Panc1 (cell line): ENCODE results near the gene RABL6. TPM values are rescaled to one million over a fixed set of nuclear protein-coding genes. Genes with fewer than 3 reads are reported as not detected.

ENCODE experiments used
- ATAC-seq: fragments of 200-7000 bp; cut with Tn5 transposase; 2 replicates; pipeline ENCODE4 v1.9.1; 2020; ENCODE audit warnings: mild to moderate bottlenecking, moderate library complexity
- BruUV-seq: library from RNA; stranded (reverse); fragments of 400-500 nt; replicated peaks from 2 replicates; lab custom pipeline; 2021; lab: Mats Ljungman, UMichigan
- CTCF ChIA-PET: fragments of 300-600 bp; sonication (Branson Sonifier 250); formaldehyde crosslinking; loops from one replicate; lab custom pipeline; 2022; ENCODE audit warnings: antibody characterized with exemption; lab: Charles Lee
- POLR2A ChIA-PET: fragments of 300-600 bp; sonication (Branson Sonifier 250); formaldehyde crosslinking; loops from one replicate; lab custom pipeline; 2022; ENCODE audit warnings: antibody characterized with exemption; lab: Charles Lee
- DNase-seq: peaks from one replicate; pipeline ENCODE4 v3.0.0-alpha.2; 2010; ENCODE audit warnings: low read depth, low spot score
- H3K27ac ChIP-seq: 2 replicates; pipeline ENCODE4 v1.5.1; 2011; ENCODE audit warnings: mild to moderate bottlenecking, low read length, inconsistent platforms
- H3K27me3 ChIP-seq: fragments of 200-500 bp; sonication (Bioruptor generic); 2 replicates; pipeline ENCODE4 v1.6.0; 2014; ENCODE audit warnings: low read length, inconsistent platforms; ENCODE audit not compliant: control insufficient read depth, insufficient read depth
- H3K36me3 ChIP-seq: fragments of 200-500 bp; sonication (Bioruptor generic); 2 replicates; pipeline ENCODE4 v1.5.1; 2014; ENCODE audit warnings: inconsistent platforms, mild to moderate bottlenecking, low read length, moderate library complexity; ENCODE audit not compliant: control insufficient read depth, insufficient read depth
- H3K4me1 ChIP-seq: 2 replicates; pipeline ENCODE4 v1.5.1; 2011; ENCODE audit warnings: inconsistent platforms, mild to moderate bottlenecking, low read length, moderate library complexity; ENCODE audit not compliant: control insufficient read depth, insufficient read depth
- H3K4me3 ChIP-seq, 2 experiments: 2 replicates each; pipeline ENCODE4 v1.5.1; 2011 to 2012; ENCODE audit warnings: low read depth in 2 of 2, low read length in 2 of 2, mild to moderate bottlenecking in 2 of 2, inconsistent platforms in 1 of 2, moderate library complexity in 1 of 2
- H3K9me3 ChIP-seq: fragments of 200-500 bp; sonication (Bioruptor generic); 2 replicates; pipeline ENCODE4 v1.5.1; 2014; ENCODE audit warnings: low read depth, mild to moderate bottlenecking, inconsistent platforms, low read length, moderate library complexity; ENCODE audit not compliant: control insufficient read depth, insufficient read depth
- CTCF ChIP-seq: fragments of 450-650 bp; IDR thresholded peaks from 2 replicates; pipeline ENCODE4 v1.5.1; 2017; ENCODE audit warnings: mild to moderate bottlenecking
- POLR2AphosphoS5 ChIP-seq: IDR thresholded peaks from 2 replicates; pipeline ENCODE4 v1.6.1; 2012; ENCODE audit warnings: mild to moderate bottlenecking, low read depth, low read length, moderate library complexity
- REST ChIP-seq, 2 experiments: IDR thresholded peaks; 2 replicates each; pipeline ENCODE4 v1.6.1; 2011 to 2012; ENCODE audit warnings: low read depth in 2 of 2, control low read depth in 1 of 2, low read length in 1 of 2, mild to moderate bottlenecking in 1 of 2, moderate library complexity in 1 of 2; ENCODE audit not compliant: insufficient read depth in 1 of 2
- SIN3A ChIP-seq: IDR thresholded peaks from 2 replicates; pipeline ENCODE4 v1.6.1; 2012; ENCODE audit warnings: low read depth, mild to moderate bottlenecking, low read length, moderate library complexity, borderline replicate concordance; ENCODE audit not compliant: insufficient read depth
- TCF7L2 ChIP-seq: IDR thresholded peaks from 2 replicates; pipeline ENCODE4 v1.6.1; 2011; ENCODE audit warnings: mild to moderate bottlenecking, low read depth, low read length, inconsistent platforms
- in situ Hi-C: cut with HindIII; loops from 2 replicates; pipeline ENCODE4 v1.10.0; 2016; ENCODE audit warnings: low sequenced_read_pairs, low pct_unique_long_range_greater_than_20kb
- intact Hi-C: fragments of 100-400 bp; cut with micrococcal nuclease; formaldehyde crosslinking; loops from one replicate; pipeline ENCODE4 v1.10.0; 2022; ENCODE audit not compliant: unreplicated experiment
- total RNA-seq: library from RNA; stranded (reverse); gene quantifications from one replicate; pipeline ENCODE4 v1.2.1, GENCODE V29; 2021; ENCODE audit not compliant: unreplicated experiment

Gene RABL6
- total RNA-seq, 1 experiment from 2014 or later: 106 TPM

GRCh38 chr9:136845465-136846260, 37.9 kb downstream of the RABL6 start:
- H3K27ac ChIP-seq: no peak overlapping the region
- POLR2A ChIA-PET: no interaction called here
- H3K27me3 ChIP-seq: no peaks in the 10 kb centered on the region
- no peaks in the 10 kb centered on the region for H3K9me3 ChIP-seq
- no peak for DNase-seq
- no peak for TF ChIP-seq REST (IDR thresholded peaks at IDR 0.05; ENCODE audit: insufficient read depth in 1 of 2, low read depth in 2 of 2, low read length in 1 of 2)
- no peak for TF ChIP-seq TCF7L2
- TF ChIP-seq SIN3A: no peak
- TF ChIP-seq CTCF: no peak
- TF ChIP-seq POLR2AphosphoS5: no peak
- no peak for ATAC-seq
- no peak overlapping the region for H3K4me3 ChIP-seq
- H3K4me1 ChIP-seq: peaks cover 14% of the 10 kb centered on the region
- intact Hi-C loops: no loop called here
- no peaks in the 10 kb centered on the region for H3K36me3 ChIP-seq
- in situ Hi-C loops: no loop called here
- CTCF ChIA-PET: no interaction called here
- BruUV-seq: no TSS peak

- no peak for ATAC-seq
- no peak for TF ChIP-seq CTCF
- no peak for TF ChIP-seq POLR2AphosphoS5
- TF ChIP-seq SIN3A: no peak
- no peak for TF ChIP-seq TCF7L2
- TF ChIP-seq REST (IDR thresholded peaks at IDR 0.05; ENCODE audit: insufficient read depth in 1 of 2, low read depth in 2 of 2, low read length in 1 of 2): no peak
- ChIA-PET CTCF (no interaction called here), POLR2A (no interaction called here)
- no peak for DNase-seq
- no peak overlapping the region for H3K27ac ChIP-seq
- in situ Hi-C loops: no loop called here
- intact Hi-C loops: no loop called here
- no peaks in the 10 kb centered on the region for H3K36me3 ChIP-seq
- H3K4me1 ChIP-seq: peaks cover 15% of the 10 kb centered on the region
- no peaks in the 10 kb centered on the region for H3K27me3 ChIP-seq
- no TSS peak for BruUV-seq
- H3K9me3 ChIP-seq: no peaks in the 10 kb centered on the region
- H3K4me3 ChIP-seq: no peak overlapping the region
Measured at GRCh38 chr9:136846376-136847087, 38.8 kb downstream of the RABL6 start.
